HepG2 (cell line): ENCODE data around the gene MTHFD2L. TPM values are rescaled to one million over a fixed set of nuclear protein-coding genes. Genes with fewer than 3 reads are reported as not detected.
A peak's percentile ranks its signal among the peaks of the same experiment; 100 is the strongest.

ENCODE experiments used
- ELF4 ChIP-seq: sonication (generic); formaldehyde crosslinking; IDR thresholded peaks from 2 replicates; pipeline ENCODE4 v1.5.0; 2020; ENCODE audit warnings: missing genetic modification reagents, mild to moderate bottlenecking, moderate library complexity, borderline replicate concordance
- KLF16 ChIP-seq, 2 experiments: sonication (generic) in 1 of 2; formaldehyde crosslinking in 1 of 2; IDR thresholded peaks; 2 replicates each; pipeline versions ENCODE4 v1.6.1 to v1.8.0; 2016 to 2023; ENCODE audit warnings: missing genetic modification reagents in 2 of 2, missing compliant biosample characterization in 1 of 2
- KLF6 ChIP-seq: IDR thresholded peaks from 2 replicates; pipeline ENCODE4 v1.8.0; 2016; ENCODE audit warnings: missing biosample characterization, missing genetic modification reagents
- NFRKB ChIP-seq: fragments of 450-650 bp; IDR thresholded peaks from 2 replicates; pipeline ENCODE4 v1.6.1; 2017
- NRL ChIP-seq: sonication (generic); formaldehyde crosslinking; IDR thresholded peaks from 2 replicates; pipeline ENCODE4 v1.5.0; 2020; ENCODE audit warnings: missing genetic modification reagents, mild to moderate bottlenecking, moderate library complexity, borderline replicate concordance
- TBX2 ChIP-seq: sonication (generic); formaldehyde crosslinking; IDR thresholded peaks from 2 replicates; pipeline ENCODE4 v1.5.0; 2020; ENCODE audit warnings: missing genetic modification reagents, mild to moderate bottlenecking, borderline replicate concordance
- ZBTB49 ChIP-seq: sonication (generic); formaldehyde crosslinking; IDR thresholded peaks from 2 replicates; pipeline ENCODE4 v1.4.0; 2020; ENCODE audit warnings: missing genetic modification reagents, borderline replicate concordance
- ZNF138 ChIP-seq: sonication (generic); formaldehyde crosslinking; IDR thresholded peaks from 2 replicates; pipeline ENCODE4 v1.5.0; 2020; ENCODE audit warnings: mild to moderate bottlenecking, low read depth, missing genetic modification reagents
- ZNF512B ChIP-seq: sonication (generic); formaldehyde crosslinking; IDR thresholded peaks from 2 replicates; pipeline ENCODE4 v1.5.1; 2020; ENCODE audit warnings: missing genetic modification reagents, mild to moderate bottlenecking, borderline replicate concordance
- ZNF574 ChIP-seq: sonication (generic); formaldehyde crosslinking; IDR thresholded peaks from 2 replicates; pipeline ENCODE4 v1.4.0; 2020; ENCODE audit warnings: missing genetic modification reagents
- ZNF704 ChIP-seq: sonication (generic); formaldehyde crosslinking; IDR thresholded peaks from 2 replicates; pipeline ENCODE4 v1.8.1; 2023; ENCODE audit warnings: mild to moderate bottlenecking, inconsistent platforms, moderate library complexity, missing genetic modification reagents, borderline replicate concordance
- polyA plus RNA-seq, 8 experiments: library from polyadenylated mRNA; depleted of rRNA in 3 of 8; stranded (reverse) in 7 of 8; unstranded in 1 of 8; fragments of >200 nt; fragmentation: Illumina TruSeq in 4 of 8; extraction: Trizol in 4 of 8; gene quantifications; 2 replicates each; pipeline versions ENCODE4 v1.2.1 to v1.2.3, GENCODE V29; 2011 to 2016; ENCODE audit warnings: low read depth in 4 of 8, missing spikeins in 1 of 8, mixed read lengths in 1 of 8; ENCODE audit not compliant: insufficient read depth in 1 of 8
- total RNA-seq, 5 experiments: library from RNA; depleted of rRNA; stranded (reverse); fragments of >200 nt; fragmentation: Illumina TruSeq; extraction: Trizol; gene quantifications; 2 replicates each; pipeline ENCODE4 v1.2.3, GENCODE V29; 2016; ENCODE audit warnings: low read depth in 1 of 5
- TF ChIP-seq, protein P1 (sequence below): sonication (generic); formaldehyde crosslinking; IDR thresholded peaks from 2 replicates; pipeline ENCODE4 v1.4.0; 2020; ENCODE audit warnings: missing genetic modification reagents
- TF ChIP-seq, protein P2 (sequence below): sonication (generic); formaldehyde crosslinking; IDR thresholded peaks from 2 replicates; pipeline ENCODE4 v1.8.0; 2022; ENCODE audit warnings: missing genetic modification reagents, low read depth, mild to moderate bottlenecking, borderline replicate concordance

Gene MTHFD2L
- total and polyA plus RNA-seq, 2 of the 13 experiments (the other 11 are each of a cell fraction or from before 2014, with no cell fraction given) = 10.5 to 14.9 TPM

DNA sequence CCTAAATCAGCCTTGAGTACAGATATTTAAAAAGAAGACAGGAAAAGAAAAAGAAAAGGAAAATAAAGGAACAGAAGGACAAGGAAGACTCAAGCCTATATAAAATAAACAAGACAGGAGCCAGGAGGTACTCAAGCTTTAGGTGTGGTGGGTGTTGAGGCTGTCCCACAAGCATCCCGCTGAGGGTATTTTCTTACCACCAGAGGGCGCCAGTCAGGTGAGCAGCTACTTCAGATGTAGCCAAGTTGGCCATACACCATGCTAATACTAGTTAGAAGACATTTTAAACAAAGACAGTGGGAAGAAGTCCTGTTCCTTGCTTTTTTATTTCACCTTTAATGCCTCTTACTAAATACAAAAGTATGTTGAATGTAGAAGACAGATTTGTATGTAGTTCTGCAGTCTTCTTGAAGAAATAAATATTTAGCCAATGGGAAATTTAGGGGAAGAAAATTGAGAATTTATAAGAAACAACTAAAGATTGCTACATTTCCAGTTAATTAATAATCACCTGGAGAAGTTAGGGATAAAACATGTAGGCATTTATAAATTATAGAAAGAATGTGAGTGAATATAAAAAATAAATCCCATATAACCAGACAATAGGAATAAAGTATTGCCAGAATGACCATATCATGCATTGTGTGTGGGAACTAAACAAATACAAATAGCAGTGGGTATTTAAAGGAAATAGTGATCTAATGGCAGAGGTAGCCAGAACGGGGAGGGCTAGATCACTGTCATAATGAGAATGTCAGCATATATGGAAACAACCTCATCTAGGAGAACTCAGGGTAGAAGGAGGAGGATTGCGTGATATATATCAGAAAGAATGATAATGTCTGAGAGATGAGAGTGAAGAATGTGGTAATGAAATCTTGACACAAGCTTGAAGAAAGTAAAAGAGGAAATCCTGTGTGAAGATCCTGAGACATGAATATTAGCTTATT is 71.0 kb downstream of the MTHFD2L start (continued):
- TF ChIP-seq ZNF512B (CRISPR knock-in tag) (0 out of 2 replicates have a peak, but pooled peaks have one; percentile 66), TBX2 (CRISPR knock-in tag) (no peak), ZBTB49 (no peak), NFRKB (no peak), ZNF574 (CRISPR knock-in tag) (no peak), ZNF138 (CRISPR knock-in tag) (no peak), KLF6 (CRISPR knock-in tag) (no peak), NRL (no peak), ELF4 (no peak), KLF16 (CRISPR knock-in tag; IDR thresholded peaks at IDR 0.05) (no peak), ZNF704 (CRISPR knock-in tag) (no peak)
- TF ChIP-seq, protein P1, sequence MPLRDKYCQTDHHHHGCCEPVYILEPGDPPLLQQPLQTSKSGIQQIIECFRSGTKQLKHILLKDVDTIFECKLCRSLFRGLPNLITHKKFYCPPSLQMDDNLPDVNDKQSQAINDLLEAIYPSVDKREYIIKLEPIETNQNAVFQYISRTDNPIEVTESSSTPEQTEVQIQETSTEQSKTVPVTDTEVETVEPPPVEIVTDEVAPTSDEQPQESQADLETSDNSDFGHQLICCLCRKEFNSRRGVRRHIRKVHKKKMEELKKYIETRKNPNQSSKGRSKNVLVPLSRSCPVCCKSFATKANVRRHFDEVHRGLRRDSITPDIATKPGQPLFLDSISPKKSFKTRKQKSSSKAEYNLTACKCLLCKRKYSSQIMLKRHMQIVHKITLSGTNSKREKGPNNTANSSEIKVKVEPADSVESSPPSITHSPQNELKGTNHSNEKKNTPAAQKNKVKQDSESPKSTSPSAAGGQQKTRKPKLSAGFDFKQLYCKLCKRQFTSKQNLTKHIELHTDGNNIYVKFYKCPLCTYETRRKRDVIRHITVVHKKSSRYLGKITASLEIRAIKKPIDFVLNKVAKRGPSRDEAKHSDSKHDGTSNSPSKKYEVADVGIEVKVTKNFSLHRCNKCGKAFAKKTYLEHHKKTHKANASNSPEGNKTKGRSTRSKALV (CRISPR knock-in tag) = no peak
- TF ChIP-seq, protein P2, sequence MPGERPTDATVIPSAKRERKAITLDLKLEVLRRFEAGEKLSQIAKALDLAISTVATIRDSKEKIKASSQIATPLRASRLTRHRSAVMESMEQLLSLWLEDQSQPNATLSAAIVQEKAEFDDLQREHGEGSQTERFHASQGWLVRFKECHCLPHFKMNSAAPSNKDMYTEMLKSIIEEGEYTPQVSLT (CRISPR knock-in tag) = no peak
- TF ChIP-seq, all 625 proteins: peak for 4
